Transverse colon (tissue), 4 donors: ENCODE data around the gene PDE4DIP. TPM values are rescaled to one million over a fixed set of nuclear protein-coding genes. Genes with fewer than 3 reads are reported as not detected.
"Not testable (repeated sequence)": the region's sequence is repeated elsewhere in the genome, so short reads cannot be mapped to it uniquely, and the experiment has no call there.

Experiments
- DNase-seq: peaks from one replicate; pipeline ENCODE4 v3.0.0-alpha.2; 2019
- H3K27ac ChIP-seq, 4 donors: fragments of 200-600 bp; sonication (generic); 2 replicates each; pipeline ENCODE4 v1.5.1; 2016 to 2018; ENCODE audit warnings: inconsistent platforms in 4 of 4
- H3K27me3 ChIP-seq: fragments of 200-600 bp; sonication (generic); 2 replicates; pipeline ENCODE4 v1.5.1; 2017; ENCODE audit warnings: inconsistent platforms
- H3K36me3 ChIP-seq, 4 donors: fragments of 200-600 bp; sonication (generic); 2 replicates each; pipeline ENCODE4 v1.5.1; 2017 to 2019; ENCODE audit warnings: inconsistent platforms in 4 of 4
- H3K4me1 ChIP-seq, 4 donors: fragments of 200-600 bp; sonication (generic); 2 replicates each; pipeline ENCODE4 v1.5.1; 2017 to 2020; ENCODE audit warnings: inconsistent platforms in 4 of 4
- H3K4me3 ChIP-seq, 4 donors: fragments of 200-600 bp; sonication (generic); 1 replicate in 1 of 4; 2 replicates in 3 of 4; pipeline versions ENCODE4 v1.5.1 to v1.6.1; 2017 to 2019; ENCODE audit warnings: inconsistent platforms in 4 of 4
- H3K9me3 ChIP-seq, 2 donors: fragments of 200-600 bp; sonication (generic); 2 replicates each; pipeline ENCODE4 v1.5.1; 2017 to 2019; ENCODE audit warnings: inconsistent platforms in 2 of 2
- WGBS, 2 donors: methylation state at CpG; one replicate each; pipeline ENCODE4 v1.1.5; 2018; ENCODE audit warnings: low coverage in 1 of 2; 5-methylcytosine and 5-hydroxymethylcytosine counted together
- in situ Hi-C, 4 donors: fragments of 200-750 bp; cut with MboI; loops; one replicate each; pipeline versions ENCODE4 v1.15.0 to v1.15.1; 2017; ENCODE audit warnings: low sequenced_read_pairs in 3 of 4, low pct_ligation_motif_present in 1 of 4, low pct_unique_long_range_greater_than_20kb in 1 of 4
- intact Hi-C: fragments of 100-400 bp; cut with DNase I; formaldehyde crosslinking; loops from one replicate; pipeline ENCODE4 v1.15.1; 2023; ENCODE audit warnings: low total_unique reads
- total RNA-seq, 4 donors: library from RNA; depleted of rRNA; stranded (reverse); fragments of >200 nt; gene quantifications; one replicate each; pipeline ENCODE4 v1.1.0, GENCODE V29; 2016

PDE4DIP gene
- total RNA-seq, 4 donors from 2014 or later = 50.9 to 149 (median 57.3) TPM

GRCh38 chr1:148845068-148845467 is 840 bp downstream of the PDE4DIP start:
- no CpG with 5 or more reads among the region's 4 CpGs for WGBS, 2 donors
- H3K4me1 ChIP-seq, in situ Hi-C loops, H3K4me3 ChIP-seq, H3K9me3 ChIP-seq, H3K27ac ChIP-seq, intact Hi-C loops, H3K27me3 ChIP-seq, H3K36me3 ChIP-seq, DNase-seq: not testable (repeated sequence)

DNA sequence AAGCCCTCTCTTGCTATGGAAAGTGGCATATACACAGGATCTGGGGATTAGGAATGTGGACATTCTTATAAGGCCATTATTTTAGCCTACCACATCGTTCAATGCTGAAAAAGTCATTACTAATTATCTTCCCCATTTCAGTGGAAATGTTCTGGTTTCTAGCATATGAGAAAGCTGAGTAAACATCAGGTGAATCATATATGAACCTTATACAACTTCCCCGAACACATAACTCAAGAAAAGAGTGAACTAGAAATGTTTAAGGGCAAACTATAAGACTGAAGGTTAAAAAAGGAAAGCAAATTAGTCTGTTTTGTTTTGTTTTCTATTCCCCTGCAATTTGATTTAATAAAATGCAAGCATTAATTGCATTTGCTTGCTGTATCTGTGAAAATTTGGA is 6.1 kb downstream of the PDE4DIP start:
- H3K27ac ChIP-seq, H3K9me3 ChIP-seq, H3K27me3 ChIP-seq, in situ Hi-C loops, H3K4me1 ChIP-seq, DNase-seq, H3K36me3 ChIP-seq, intact Hi-C loops, H3K4me3 ChIP-seq: not testable (repeated sequence)
- WGBS, 2 donors = no CpG with 5 or more reads among the region's 2 CpGs

DNA sequence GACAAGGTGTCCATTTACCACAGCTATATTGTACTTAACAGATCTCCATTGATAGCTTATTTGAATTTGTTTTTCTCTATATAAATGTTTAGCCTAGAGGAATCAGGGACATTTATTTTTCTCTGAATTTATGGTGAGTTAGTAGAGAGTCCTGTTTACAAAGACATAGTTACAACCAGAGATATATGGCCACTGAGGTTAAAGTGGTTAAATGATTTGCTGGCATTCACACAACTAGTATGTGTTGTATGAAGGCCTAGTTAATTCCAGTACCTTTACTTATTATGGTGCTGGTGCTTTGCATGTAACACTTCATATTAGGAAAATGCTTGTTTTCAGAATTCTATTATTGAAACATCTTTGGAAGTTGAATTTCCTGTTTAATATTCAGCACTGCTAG is 6.6 kb downstream of the PDE4DIP start:
- DNase-seq, H3K4me1 ChIP-seq, intact Hi-C loops, H3K27ac ChIP-seq, H3K27me3 ChIP-seq, H3K9me3 ChIP-seq, H3K4me3 ChIP-seq, in situ Hi-C loops, H3K36me3 ChIP-seq: not testable (repeated sequence)

DNA sequence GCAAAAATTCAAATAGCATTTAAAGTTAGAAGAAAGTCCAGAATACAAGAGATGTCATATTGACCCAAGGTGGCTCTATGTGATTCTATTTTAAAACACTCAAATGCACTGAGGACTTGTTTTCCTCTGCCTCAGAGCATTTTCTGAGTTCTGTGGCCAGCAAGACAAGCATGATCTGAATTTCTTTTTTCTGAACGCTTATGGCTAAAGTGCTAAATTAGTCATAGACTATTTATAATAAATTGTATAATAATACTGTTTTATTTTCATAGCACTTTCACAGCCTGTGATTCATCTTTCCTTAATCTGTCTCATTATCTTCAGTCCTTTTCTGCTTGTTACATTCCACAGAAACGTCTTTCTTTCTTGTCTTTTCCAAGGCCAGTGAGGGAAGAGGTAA is 7.5 kb downstream of the PDE4DIP start:
- H3K36me3 ChIP-seq, H3K4me3 ChIP-seq, H3K27me3 ChIP-seq, H3K9me3 ChIP-seq, intact Hi-C loops, H3K27ac ChIP-seq, DNase-seq, in situ Hi-C loops, H3K4me1 ChIP-seq: not testable (repeated sequence)
- WGBS, 2 donors = no CpG with 5 or more reads among the region's 2 CpGs

DNA sequence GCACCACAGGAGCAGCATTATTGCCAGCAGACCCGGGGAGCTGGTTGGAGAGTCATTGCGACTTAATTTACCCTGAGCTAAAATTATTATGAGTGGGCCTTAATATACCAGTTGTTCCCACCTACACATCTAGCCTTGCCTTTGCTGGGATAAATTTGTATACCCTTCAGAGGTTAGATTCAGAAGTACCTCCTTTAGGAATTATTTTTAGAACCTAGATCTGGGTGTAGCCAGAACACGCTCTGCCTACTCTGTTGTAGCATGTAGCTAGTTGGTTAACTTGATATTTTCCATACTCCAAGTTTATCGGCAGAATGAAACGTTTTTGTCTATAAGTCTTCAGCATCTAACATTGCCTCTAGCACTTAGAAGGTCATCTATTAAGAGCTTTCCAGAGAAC is 9.1 kb downstream of the PDE4DIP start:
- H3K9me3 ChIP-seq, H3K27ac ChIP-seq, H3K4me1 ChIP-seq, H3K4me3 ChIP-seq, DNase-seq, intact Hi-C loops, H3K36me3 ChIP-seq, H3K27me3 ChIP-seq, in situ Hi-C loops: not testable (repeated sequence)
- no CpG with 5 or more reads among the region's 5 CpGs for WGBS, 2 donors

DNA sequence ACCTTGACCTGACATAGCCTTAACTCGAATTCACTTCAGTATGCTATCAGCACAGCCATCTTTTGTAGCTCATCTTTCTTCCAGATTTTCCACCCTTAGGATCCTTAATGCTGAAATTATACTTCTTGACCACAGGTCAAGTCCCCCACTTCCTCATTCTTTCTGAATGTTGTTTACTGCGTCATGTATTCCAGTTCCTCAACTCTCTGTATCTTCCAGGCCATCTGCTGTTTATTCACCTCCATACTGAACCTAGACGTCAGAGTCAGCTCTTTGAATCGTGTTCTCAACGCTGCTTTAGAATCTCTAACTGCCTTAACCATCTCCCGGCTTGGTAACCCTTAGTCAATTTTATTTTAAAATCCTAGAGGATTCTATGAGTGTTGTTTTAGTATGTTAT is 9.8 kb downstream of the PDE4DIP start:
- H3K4me3 ChIP-seq, H3K4me1 ChIP-seq, H3K36me3 ChIP-seq, intact Hi-C loops, H3K9me3 ChIP-seq, DNase-seq, H3K27me3 ChIP-seq, in situ Hi-C loops, H3K27ac ChIP-seq: not testable (repeated sequence)
- no CpG with 5 or more reads among the region's 6 CpGs for WGBS, 2 donors

- H3K9me3 ChIP-seq, intact Hi-C loops, H3K36me3 ChIP-seq, H3K27me3 ChIP-seq, in situ Hi-C loops, H3K4me3 ChIP-seq, H3K27ac ChIP-seq, DNase-seq, H3K4me1 ChIP-seq: not testable (repeated sequence)
- whole genome bisulfite sequencing, 2 donors = no CpG with 5 or more reads among the region's 5 CpGs
Observed at GRCh38 chr1:148855367-148855766, 11.1 kb downstream of the PDE4DIP start.

- no CpG with 5 or more reads among the region's 2 CpGs for WGBS, 2 donors
- in situ Hi-C loops, H3K27ac ChIP-seq: not testable (repeated sequence)
Observed at GRCh38 chr1:148860049-148860448, 15.8 kb downstream of the PDE4DIP start.

DNA sequence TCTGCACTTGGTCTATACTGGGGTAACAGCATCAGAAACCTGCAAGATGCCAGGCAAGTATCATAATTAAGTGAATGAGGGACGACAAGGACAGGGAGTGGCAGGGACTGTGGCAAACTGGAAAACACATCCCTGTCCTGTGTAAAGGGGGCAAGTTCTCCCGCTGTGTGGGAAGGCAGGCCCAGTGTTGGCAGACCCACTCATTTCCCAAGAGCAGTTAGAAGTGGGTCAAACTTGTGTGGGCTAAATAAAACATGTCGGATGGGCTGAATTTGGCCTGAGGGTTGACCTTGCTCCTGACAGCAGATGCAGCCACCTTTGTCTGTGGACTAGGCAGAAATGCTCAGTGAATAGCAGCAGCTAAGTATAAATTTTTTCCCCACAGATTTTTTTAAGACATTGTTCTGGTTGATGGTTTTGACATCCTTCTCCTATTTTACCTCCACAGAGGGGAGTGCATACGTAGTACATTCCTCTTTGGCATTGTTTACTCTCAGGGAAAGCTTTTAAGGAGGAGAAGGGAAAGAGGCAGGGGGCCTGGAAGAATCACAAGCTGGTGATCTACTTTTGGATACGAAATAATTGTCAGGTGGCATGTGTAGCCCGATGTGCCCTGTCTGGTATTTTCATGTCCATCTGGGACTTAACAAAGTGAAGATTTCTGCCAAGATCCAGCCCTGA is 16.5 kb downstream of the PDE4DIP start:
- DNase-seq, H3K4me3 ChIP-seq, H3K27ac ChIP-seq, H3K4me1 ChIP-seq, intact Hi-C loops, in situ Hi-C loops, H3K9me3 ChIP-seq, H3K36me3 ChIP-seq, H3K27me3 ChIP-seq: not testable (repeated sequence)
- no CpG with 5 or more reads among the region's 6 CpGs for WGBS, 2 donors

More at GRCh38 chr1:148860049-148860448, 15.8 kb downstream of the PDE4DIP start:
- DNase-seq, H3K36me3 ChIP-seq, H3K27me3 ChIP-seq, H3K9me3 ChIP-seq, H3K4me3 ChIP-seq, H3K4me1 ChIP-seq, intact Hi-C loops: not testable (repeated sequence)

DNA sequence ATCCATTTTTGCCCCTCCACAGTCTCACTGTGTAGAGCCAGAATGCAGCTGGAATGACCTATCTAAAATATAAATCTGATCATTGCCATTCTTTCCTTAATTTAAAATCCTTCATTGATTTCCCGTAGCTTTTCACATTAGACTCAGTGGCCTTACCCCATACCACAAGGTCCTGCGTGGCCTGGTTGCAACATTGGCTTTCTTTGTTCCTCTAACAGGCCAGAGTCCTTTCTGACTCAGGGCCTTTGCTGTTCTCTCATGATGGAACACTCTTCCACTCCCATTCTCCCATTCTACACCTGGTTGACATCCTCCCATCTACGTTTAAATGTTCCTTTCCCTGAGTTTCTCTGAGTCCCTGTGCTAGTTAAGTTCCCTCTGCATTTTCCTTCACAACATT is 18.4 kb downstream of the PDE4DIP start:
- in situ Hi-C loops = not testable (repeated sequence)
- no CpG with 5 or more reads among the region's 3 CpGs for WGBS, 2 donors

DNA sequence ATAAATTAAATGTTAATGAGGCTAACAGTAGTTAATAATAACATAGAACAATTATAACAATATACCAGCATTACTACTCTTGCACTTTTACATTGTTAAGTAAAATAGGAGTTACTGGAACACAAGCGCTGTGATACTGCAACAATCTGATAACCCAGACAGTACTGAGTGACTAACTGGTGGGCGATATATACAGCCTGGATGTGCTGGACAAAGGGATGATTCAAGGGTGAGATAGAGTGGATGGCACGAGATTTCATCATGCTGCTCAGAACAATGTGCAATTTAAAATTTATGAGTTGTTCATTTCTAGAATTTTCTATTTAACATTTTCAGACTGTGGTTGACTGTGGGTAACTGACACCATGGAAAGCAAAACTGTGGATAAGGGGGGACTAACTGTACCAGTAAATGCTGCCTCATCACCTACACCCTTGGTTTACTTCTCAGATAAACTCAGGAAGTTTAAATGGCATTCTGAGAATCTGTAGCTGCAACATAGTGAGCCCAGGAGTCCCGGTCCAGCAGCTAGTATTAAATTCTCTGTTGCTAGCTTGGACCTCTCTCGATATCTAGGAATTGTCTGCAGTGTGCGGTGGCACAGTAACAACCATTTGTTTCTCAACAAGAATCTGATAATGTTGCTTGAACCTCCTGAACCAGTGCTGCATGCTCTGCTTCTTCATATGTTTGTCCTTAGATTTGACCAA is 24.9 kb downstream of the PDE4DIP start:
- in situ Hi-C loops, H3K4me1 ChIP-seq, H3K4me3 ChIP-seq, H3K27me3 ChIP-seq, intact Hi-C loops, H3K36me3 ChIP-seq, DNase-seq, H3K27ac ChIP-seq, H3K9me3 ChIP-seq: not testable (repeated sequence)
- WGBS, 2 donors = no CpG with 5 or more reads among the region's 6 CpGs

More for the DNA sequence above, 18.4 kb downstream of the PDE4DIP start:
- H3K27ac ChIP-seq, H3K9me3 ChIP-seq, H3K4me1 ChIP-seq, H3K4me3 ChIP-seq, intact Hi-C loops, DNase-seq, H3K36me3 ChIP-seq, H3K27me3 ChIP-seq: not testable (repeated sequence)
